Mucosa of rectum (tissue), 2 donors: ENCODE results near the gene SYNPO2L.
"Not testable (repeated sequence)": the region's sequence is repeated elsewhere in the genome, so short reads cannot be mapped to it uniquely, and the experiment has no call there.

Experiments used
- H3K27ac ChIP-seq, 2 donors: one replicate each; pipeline ENCODE4 v1.7.0; 2013; ENCODE audit warnings: inconsistent platforms in 2 of 2, low read depth in 2 of 2, low read length in 2 of 2
- H3K27me3 ChIP-seq, 2 donors: one replicate each; pipeline ENCODE4 v1.7.0; 2013; ENCODE audit warnings: low read length in 2 of 2; ENCODE audit not compliant: control insufficient read depth in 2 of 2, insufficient read depth in 2 of 2
- H3K36me3 ChIP-seq, 2 donors: one replicate each; pipeline ENCODE4 v1.7.0; 2013; ENCODE audit warnings: low read length in 2 of 2; ENCODE audit not compliant: control insufficient read depth in 2 of 2, insufficient read depth in 2 of 2
- H3K4me1 ChIP-seq, 2 donors: one replicate each; pipeline ENCODE4 v1.7.0; 2013; ENCODE audit warnings: low read length in 2 of 2, mild to moderate bottlenecking in 1 of 2; ENCODE audit not compliant: control insufficient read depth in 2 of 2, insufficient read depth in 2 of 2
- H3K4me3 ChIP-seq, 2 donors: one replicate each; pipeline ENCODE4 v1.7.0; 2013; ENCODE audit warnings: low read length in 2 of 2
- H3K9ac ChIP-seq, 2 donors: one replicate each; pipeline ENCODE4 v1.7.0; 2013; ENCODE audit warnings: low read length in 2 of 2, low read depth in 1 of 2, mild to moderate bottlenecking in 1 of 2
- H3K9me3 ChIP-seq, 2 donors: one replicate each; pipeline ENCODE4 v1.7.0; 2013; ENCODE audit warnings: low read length in 2 of 2; ENCODE audit not compliant: control insufficient read depth in 2 of 2
- donor health status: healthy.
- donor health status: Normal muscosa, but diverticular disease.

SYNPO2L gene

DNA sequence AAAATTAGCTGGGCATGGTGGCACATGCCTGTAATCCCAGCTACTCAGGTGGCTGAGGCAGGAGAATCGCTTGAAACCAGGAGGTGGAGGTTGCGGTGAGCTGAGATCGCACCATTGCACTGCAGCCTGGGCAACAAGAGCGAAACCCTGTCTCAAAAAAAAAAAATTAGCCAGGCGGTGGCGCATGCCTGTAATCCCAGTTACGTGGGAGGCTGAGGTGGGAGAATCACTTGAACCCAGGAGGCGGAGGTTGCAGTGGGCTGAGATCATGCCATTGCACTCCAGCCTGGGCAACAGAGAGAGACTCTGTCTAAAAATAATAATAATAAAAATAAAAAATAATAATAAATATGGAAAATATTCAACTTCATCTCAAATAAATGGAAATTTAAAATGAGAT lies 38.7 kb downstream of the SYNPO2L start:
- not testable (repeated sequence) for H3K36me3 ChIP-seq, H3K9me3 ChIP-seq, H3K9ac ChIP-seq, H3K27me3 ChIP-seq, H3K4me1 ChIP-seq, H3K27ac ChIP-seq, H3K4me3 ChIP-seq

DNA sequence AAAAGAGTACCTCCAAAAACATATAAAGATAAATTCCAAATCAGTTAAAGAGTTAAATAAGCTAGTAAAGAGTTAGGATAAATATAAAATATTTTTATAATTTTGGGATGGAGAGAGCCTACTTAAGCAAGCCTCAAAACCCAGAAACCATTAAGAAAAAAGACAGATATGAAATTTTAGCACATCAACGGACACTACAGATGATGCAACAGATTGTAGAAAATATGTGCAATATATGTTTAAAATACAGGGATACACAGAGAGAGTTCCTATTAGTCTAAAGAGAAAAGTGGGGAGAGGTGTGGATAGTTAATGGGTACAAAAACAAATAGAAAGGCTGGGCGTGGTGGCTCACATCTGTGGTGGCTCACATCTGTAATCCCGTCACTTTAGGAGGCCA lies 41.1 kb downstream of the SYNPO2L start:
- Histone ChIP-seq H3K4me1 (peaks cover 2 to 4% of the 10 kb centered on the region in 2 donors), H3K27ac (no peak overlapping the region), H3K4me3 (no peak overlapping the region), H3K9ac (no peak overlapping the region), H3K36me3 (no peaks in the 10 kb centered on the region), H3K9me3 (no peaks in the 10 kb centered on the region), H3K27me3 (no peaks in the 10 kb centered on the region)

- no peak overlapping the region for H3K4me3 ChIP-seq
- H3K9me3 ChIP-seq = no peaks in the 10 kb centered on the region
- H3K27me3 ChIP-seq = no peaks in the 10 kb centered on the region
- no peaks in the 10 kb centered on the region for H3K4me1 ChIP-seq
- H3K9ac ChIP-seq = no peak overlapping the region
- H3K27ac ChIP-seq = no peak overlapping the region
- H3K36me3 ChIP-seq = no peaks in the 10 kb centered on the region
Measured at GRCh38 chr10:73609116-73609515, 46.7 kb downstream of the SYNPO2L start.

DNA sequence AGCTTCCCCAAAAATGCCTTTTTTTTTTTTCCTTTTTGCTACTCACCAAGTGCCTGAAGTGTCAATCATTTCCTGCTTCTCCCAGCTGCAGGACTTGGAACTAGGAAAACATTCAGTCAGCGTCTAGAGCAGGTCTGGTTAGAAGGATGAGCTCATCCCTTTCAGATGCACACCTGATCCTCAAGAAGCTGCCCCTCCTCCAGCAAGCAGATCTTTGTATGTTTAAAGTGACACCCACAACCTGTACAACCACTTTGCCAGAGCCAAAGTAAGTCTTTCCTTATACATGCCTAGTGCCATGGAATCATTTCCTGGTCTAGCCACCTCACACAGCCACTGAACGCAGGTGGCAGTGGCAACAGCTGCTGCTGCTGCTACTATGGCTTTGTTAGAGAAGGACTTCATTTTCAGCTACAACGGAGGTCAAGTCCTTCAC lies 54.3 kb downstream of the SYNPO2L start:
- H3K4me3 ChIP-seq = peak overlapping the region; percentile 28 to 66
- peaks cover 11% of the 10 kb centered on the region in 2 donors for H3K4me1 ChIP-seq
- H3K9ac ChIP-seq = peak overlapping the region; percentile 60 to 78
- H3K9me3 ChIP-seq = no peaks in the 10 kb centered on the region
- H3K36me3 ChIP-seq = no peaks in the 10 kb centered on the region
- no peaks in the 10 kb centered on the region for H3K27me3 ChIP-seq
- peak overlapping the region; percentile 84 to 95 for H3K27ac ChIP-seq

DNA sequence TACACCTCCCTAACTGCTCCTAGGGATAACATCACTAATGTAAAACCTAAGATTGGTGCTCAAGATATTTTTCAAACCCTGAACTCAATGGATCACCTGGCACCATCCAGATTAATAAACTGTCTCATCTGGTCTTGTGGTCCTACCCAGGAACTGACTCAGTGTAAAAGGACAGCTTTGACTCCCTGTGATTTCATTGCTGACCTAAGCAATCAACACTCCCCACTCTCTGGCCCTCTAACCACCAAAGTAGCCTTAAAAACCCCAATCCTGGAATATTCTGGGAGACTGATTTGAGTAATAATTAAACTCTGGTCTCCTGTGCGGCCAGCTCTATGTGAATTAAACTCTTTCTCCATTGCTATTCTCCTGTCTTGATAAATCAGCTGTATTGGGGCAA lies 58.5 kb downstream of the SYNPO2L start:
- Histone ChIP-seq H3K4me1 (peaks cover 11 to 19% of the 10 kb centered on the region in 2 donors), H3K9ac (no peak overlapping the region), H3K36me3 (no peaks in the 10 kb centered on the region), H3K4me3 (no peak overlapping the region), H3K9me3 (no peaks in the 10 kb centered on the region), H3K27me3 (no peaks in the 10 kb centered on the region), H3K27ac (no peak overlapping the region)
